T47D (cell line): ENCODE measurements around the gene OTUD5.

Experiments
- DNase-seq, 2 experiments: peaks; one replicate each; pipeline versions ENCODE4 v3.0.0 to v3.0.0-alpha.2; 2011 to 2012; ENCODE audit warnings: low read depth in 1 of 2, low spot score in 1 of 2
- JUND ChIP-seq: IDR thresholded peaks from 2 replicates; pipeline ENCODE4 v1.6.1; 2012; ENCODE audit warnings: low read depth
- in situ Hi-C: cut with HindIII; loops from 2 replicates; pipeline ENCODE4 v1.10.0; 2016; ENCODE audit warnings: low sequenced_read_pairs, low pct_unique_long_range_greater_than_20kb

The OTUD5 gene

DNA sequence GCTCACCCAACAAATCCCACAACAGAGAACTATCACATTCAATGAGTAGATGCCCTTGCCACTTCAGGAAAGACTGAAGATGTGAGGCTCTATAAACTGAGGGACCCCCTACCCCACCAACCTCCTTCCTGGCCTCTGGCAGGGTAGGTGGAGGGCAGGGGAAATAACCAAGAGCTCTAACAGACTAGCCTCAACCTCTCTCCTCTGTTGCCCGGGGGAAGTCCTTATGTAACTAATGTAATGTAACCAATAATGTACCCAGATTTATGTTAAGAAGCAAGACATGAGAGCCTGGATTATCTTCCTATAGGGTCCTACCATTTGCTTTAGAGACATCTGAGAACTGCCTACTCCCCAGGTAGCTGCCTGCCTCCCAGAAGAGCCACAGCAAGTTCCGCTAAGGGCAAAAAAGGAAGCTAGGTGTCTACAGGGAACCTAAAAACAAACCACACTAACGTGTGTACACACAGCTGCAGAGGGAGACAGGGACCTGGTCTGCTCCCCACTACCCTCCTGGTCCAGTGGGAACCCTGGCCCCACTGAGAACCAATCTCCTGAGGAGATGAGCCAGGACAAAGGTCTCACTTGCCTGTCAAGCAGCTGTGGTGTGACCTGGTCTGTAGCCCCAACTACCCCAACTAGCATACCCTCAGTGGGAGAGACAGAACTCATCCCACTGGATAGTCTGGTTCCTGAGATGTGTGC, 17.7 kb downstream of the OTUD5 start:
- no peak for DNase-seq
- no peak for TF ChIP-seq JUND
- in situ Hi-C loops: no loop called here

DNA sequence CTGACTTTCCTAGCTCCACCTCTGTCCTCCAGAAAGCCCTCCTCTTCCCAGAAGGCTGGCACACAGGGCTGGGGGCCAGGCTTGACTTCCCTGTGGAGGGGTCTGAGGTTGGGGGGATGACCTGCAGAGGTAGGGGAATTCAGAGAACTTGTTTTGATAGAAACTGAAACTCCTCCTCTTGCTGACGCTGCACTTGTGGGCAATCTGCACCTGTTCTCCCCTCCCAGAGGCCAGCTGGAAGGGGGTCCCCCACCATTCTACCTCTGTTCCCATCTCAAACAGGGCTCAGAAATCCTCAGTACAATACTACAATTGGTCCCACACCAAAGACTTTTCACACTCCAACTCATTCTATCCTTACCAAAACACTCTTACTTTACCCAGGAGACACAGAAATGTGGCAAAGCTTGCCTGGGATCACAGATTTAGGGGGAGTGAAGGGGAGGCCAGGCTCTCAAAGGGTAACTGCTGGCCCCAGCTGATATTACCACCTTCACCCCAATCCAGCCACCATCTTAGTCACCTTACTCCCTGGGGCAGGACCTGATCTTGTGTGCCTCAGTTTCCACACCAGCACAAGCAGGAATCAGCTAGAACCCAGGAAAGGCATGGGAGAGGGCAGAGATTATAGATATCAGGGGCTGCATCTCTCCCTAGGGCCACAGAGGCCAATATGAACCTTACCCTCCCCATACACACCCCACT, 18.5 kb downstream of the OTUD5 start:
- TF ChIP-seq JUND: no peak
- no peak for DNase-seq
- in situ Hi-C loops: no loop called here

DNA sequence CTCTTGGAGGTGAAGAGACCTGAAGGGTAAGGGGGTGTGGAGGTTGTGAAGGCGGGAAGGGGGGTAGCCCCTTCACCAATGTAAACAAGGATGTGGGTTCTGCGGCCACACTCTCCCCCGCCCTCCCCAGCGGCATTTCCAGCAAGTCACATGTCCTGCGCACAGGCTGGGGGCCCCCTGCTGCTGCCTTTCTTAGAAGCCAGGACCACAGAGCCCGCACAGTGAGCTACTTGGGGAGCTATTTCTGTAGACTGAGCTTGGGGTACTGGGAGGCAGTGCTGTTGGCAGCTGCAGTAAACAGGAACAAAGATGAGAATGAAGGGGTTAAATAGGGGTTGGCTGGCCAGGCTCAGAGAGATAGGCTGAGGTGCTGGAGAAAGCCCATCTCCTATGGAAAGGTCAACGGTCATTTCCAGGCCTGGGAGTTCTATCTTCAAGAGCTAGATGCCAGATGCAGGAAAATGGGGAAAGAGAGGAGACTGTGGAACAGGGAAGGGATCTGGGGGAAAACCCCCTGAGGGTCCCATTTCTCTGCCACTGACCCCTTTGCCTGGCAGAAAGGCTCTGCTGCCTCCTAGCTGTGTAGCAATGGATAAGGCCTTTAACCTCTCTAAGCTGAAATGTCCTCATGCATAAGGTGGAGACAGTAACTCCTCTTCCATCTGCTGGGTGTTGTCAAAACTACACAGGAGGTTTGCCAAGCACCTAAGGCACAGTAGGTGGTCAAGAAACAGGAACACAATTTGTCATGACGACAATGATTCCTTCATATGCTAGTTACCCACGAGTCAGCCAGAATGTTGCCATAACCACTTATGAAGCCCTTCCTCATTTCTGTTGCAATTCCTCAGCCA, 20.1 kb downstream of the OTUD5 start:
- TF ChIP-seq JUND: no peak
- no peak for DNase-seq
- in situ Hi-C loops: no loop called here

- no peak for DNase-seq
- in situ Hi-C loops: no loop called here
- no peak for TF ChIP-seq JUND
Observed at GRCh38 chrX:48936429-48937053, 20.9 kb downstream of the OTUD5 start.

DNA sequence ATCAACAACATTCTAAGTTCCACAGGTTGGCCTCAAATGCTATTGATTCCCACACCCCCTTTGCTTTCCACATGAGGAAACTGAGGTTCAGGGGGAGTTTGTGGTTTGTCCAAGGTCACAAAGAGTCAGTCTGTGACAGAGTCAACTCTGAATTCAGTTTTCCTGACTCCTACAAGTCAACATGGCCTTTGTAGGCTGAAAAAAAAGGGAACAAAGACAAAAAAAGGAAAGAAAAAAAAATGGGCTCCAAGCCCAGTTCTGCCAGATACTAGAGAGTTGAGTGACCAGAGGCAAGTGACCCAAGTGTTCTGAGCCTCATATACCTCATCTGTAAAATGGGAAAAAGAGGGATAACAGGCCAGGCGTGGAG, 22.1 kb downstream of the OTUD5 start:
- in situ Hi-C loops: no loop called here
- no peak for DNase-seq
- TF ChIP-seq JUND: no peak

GRCh38 chrX:48934581-48935300, 22.7 kb downstream of the OTUD5 start:
- no peak for DNase-seq
- TF ChIP-seq JUND: no peak
- in situ Hi-C loops: no loop called here

DNA sequence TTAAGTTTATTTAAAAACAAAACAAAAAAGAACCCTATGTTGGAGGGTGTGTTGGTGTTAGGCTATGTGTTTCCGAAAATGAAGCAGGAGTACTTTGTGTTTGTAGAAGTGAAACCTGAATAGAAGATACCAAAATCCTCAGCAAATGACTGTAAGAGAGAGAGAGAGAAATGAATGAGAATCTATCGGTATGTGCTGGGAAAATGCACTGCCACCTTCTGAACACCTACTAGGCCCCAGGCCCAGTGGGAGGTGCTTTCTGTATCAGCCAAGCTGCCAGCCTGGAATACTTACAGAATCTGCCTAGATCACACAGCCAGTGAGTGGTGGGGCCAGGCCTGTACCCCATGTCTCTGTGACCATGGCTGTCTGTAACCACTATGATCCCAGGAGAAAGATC, 23.6 kb downstream of the OTUD5 start:
- no peak for DNase-seq
- in situ Hi-C loops: no loop called here
- no peak for TF ChIP-seq JUND

DNA sequence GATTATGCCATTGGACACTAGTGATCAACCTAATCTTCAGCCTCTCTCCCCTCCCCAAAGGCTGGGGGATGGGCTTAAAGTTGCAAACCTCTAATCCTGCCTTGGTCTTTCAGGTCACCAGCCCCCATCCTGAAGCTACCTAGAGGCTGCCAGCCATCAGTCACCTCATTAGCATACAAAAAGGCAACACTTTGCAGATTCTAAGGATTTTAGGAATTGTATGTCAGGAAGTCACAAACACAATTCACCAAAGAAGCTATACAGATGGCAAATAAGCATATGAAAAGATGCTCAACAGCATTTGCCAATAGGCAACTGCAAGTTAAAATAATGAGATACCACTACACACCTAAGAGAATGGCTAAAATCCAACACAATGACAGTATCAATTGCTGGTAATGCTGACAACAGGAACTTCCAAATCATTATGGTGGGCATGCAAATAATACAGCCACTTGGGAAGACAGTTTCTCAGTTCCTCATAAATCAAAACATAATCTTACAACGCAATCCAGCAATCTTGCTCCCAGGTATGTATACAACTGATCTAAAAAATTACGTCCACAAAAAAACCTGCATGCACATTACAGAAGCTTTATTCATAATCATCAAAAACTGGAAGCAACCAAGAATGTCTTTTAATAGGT, 29.5 kb downstream of the OTUD5 start:
- in situ Hi-C loops: no loop called here
- no peak for DNase-seq

DNA sequence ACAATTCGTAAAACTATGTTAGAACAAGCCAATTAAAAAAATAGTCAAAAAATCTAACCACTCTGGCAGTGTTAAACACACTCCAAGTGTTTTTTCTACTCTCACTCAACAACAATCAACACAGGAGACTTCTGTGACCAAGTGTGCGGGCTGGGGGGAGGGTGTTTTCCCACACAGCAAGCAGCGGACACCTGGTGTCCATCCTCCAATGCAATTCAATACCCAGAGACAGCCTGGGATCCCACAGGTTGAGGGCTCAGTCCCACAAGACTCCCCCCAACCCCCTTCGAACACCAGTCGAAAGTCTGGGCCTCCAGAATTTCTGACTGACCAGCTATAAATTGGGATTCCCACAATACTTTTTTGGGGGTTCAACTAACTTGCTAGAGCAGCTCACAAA, 30.3 kb downstream of the OTUD5 start:
- in situ Hi-C loops: no loop called here
- no peak for TF ChIP-seq JUND
- DNase-seq: no peak

More for the DNA sequence above, 29.5 kb downstream of the OTUD5 start:
- no peak for TF ChIP-seq JUND

DNA sequence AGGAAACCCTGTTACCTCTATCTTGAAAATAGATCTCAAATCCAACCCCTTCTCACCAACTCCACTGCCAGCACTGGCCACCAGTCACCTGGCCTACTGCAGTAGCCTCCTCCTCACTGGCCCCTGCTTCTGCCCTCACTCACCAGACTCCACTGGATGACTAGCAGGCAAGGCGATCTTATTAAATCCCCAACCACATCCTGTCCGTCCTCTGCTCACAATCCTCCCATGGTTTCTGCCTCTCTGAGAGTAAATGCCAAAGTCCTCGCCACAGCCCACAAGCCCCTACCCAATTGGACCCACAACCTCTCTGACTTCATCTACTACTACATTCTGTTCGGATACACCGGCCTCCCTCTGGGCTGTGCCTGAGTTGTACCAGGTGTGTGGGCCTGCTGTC, 33.1 kb downstream of the OTUD5 start:
- in situ Hi-C loops: no loop called here
- TF ChIP-seq JUND: no peak
- no peak for DNase-seq

GRCh38 chrX:48923771-48924170, 33.6 kb downstream of the OTUD5 start:
- in situ Hi-C loops: no loop called here
- DNase-seq: no peak
- no peak for TF ChIP-seq JUND

DNA sequence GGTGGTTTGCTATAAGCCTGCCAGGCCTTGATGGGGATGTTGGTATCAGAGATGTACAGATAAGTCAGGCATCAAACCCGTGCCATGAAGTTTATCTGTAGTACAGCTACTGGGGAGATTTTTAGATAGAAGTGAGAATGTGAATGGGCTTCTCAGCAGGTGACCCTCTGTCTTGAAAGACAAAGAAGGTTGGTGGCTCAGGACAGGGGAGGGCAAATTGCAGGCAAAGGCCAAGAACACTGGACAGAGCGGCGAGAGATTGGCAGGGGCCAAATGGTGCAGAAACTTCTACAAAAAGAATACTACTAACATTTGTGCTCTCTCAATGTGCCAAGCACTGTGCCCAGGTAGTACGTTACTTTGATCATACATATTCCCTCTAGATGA, 36.7 kb downstream of the OTUD5 start:
- in situ Hi-C loops: no loop called here
- no peak for DNase-seq
- TF ChIP-seq JUND: no peak
